Measurements from ENCODE around the gene PRKG2. TPM values are rescaled to one million over a fixed set of nuclear protein-coding genes. Genes with fewer than 3 reads are reported as not detected.

Gene PRKG2
- total and polyA plus RNA-seq, 12 donors: 0.17 to 0.51 (median 0.20) TPM; not detected in 9

DNA sequence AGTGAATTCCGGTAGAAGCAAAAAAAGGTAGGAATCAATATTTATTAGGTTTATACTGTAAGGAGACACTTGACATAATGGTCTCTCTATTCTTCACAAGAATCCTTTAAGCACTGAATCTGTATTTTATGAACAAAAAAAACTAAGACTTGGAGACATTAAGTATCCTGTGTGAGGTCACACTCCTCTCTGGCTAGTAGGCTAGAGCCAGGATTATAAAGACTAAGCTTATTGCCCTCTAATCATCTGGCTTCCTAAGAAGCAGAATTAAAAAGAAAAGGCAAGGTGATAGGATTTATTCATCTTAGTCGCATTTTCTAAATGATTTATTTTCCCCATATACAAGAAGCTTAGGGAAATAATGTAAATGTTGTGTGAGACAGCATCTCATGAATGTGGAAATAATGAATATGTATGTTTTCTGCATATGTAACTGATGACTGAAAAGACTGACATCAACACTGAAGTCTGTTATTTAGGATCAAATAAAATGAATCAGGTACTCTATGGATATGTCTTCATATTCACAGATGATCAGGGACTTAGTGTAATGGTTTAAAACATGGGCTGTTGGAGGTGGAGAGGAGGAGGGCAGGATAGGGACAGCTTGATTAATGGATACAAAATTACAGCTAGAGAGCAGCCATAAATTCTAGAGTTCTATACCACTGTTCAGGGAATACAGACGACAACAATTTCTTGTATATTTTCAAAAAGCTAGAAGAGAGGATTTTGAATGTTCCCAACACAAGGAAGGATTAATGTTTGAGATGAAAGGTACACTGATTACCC lies 30.4 kb upstream of the PRKG2 start:
- DNase-seq: no peak
- TF ChIP-seq, protein P1, sequence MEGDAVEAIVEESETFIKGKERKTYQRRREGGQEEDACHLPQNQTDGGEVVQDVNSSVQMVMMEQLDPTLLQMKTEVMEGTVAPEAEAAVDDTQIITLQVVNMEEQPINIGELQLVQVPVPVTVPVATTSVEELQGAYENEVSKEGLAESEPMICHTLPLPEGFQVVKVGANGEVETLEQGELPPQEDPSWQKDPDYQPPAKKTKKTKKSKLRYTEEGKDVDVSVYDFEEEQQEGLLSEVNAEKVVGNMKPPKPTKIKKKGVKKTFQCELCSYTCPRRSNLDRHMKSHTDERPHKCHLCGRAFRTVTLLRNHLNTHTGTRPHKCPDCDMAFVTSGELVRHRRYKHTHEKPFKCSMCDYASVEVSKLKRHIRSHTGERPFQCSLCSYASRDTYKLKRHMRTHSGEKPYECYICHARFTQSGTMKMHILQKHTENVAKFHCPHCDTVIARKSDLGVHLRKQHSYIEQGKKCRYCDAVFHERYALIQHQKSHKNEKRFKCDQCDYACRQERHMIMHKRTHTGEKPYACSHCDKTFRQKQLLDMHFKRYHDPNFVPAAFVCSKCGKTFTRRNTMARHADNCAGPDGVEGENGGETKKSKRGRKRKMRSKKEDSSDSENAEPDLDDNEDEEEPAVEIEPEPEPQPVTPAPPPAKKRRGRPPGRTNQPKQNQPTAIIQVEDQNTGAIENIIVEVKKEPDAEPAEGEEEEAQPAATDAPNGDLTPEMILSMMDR (IDR thresholded peaks at IDR 0.05): no peak
- peaks cover 0 to 4% (median 0%) of the 10 kb centered on the region in 11 donors for H3K9me3 ChIP-seq
- WGBS, 2 donors: 80 to 95% methylated on average over 3 of the region's 3 CpGs
- intact Hi-C loops (cut with DNase I): no loop called here
- ATAC-seq: no peak
- H3K4me3 ChIP-seq: no peak overlapping the region
- H3K27me3 ChIP-seq: no peaks in the 10 kb centered on the region
- H3K36me3 ChIP-seq: no peaks in the 10 kb centered on the region
- no peaks in the 10 kb centered on the region for H3K4me1 ChIP-seq
- no peak overlapping the region for H3K27ac ChIP-seq

DNA sequence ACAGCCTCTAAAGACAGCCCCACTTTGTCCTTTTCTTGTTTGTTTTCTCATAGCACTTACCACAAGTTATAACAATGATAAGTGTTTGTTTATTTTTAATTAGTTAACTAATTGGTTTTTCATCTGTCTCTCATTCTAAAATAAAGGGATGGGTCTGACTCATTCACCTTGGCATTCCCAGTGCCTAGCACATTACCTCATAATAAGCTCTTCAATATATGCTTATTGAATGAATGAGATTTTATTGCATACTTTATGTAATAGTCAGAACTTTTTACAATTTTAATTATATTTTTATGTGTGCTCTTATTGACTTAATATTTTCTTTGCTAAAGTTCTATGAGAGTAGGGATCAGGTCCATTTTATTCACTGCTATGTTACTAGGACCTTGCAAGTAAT lies 22.8 kb upstream of the PRKG2 start:
- DNase-seq (no peak), ATAC-seq (no peak)
- intact Hi-C loops (cut with DNase I): no loop called here
- Histone ChIP-seq H3K9me3 (no peaks in the 10 kb centered on the region), H3K4me1 (no peaks in the 10 kb centered on the region), H3K27me3 (no peaks in the 10 kb centered on the region), H3K4me3 (no peak overlapping the region), H3K36me3 (no peaks in the 10 kb centered on the region), H3K27ac (no peak overlapping the region)
- TF ChIP-seq, protein P1 (IDR thresholded peaks at IDR 0.05): no peak

DNA sequence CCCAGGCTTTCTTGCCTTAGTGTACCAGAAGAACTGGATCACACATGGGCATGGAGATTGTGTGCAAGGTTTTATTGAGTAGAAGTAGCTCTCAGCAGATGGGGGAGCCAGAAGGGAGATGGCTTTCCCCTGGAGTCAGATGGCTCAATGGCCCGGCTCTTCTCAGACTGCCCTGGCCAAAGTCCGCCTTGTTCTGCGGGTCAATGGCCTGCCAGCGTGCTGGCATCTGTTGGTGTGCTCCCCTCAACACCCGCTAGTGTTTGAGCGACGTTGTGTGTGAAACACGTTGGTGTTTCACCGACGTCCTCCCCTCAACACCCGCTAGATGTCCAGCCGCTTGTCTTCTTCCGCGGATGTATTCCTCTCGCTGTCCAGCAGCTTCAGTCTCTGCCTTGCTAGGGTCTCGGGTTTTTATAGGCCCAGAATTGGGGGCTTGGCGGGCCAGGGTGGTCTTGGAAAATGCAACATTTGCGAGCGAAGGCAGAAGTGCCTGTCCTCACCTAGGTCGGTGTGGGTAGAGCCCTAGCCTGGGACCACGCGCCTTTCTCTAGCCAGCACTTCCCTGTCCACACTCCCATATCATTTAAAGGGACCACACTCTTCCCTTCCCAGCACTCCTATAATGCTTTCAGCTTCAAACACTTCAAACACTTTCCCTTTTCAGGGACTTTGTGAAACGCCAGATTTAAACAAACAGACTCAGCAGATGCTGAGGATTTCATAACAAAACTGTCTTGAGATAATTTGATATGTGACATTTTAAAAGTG lies 21.1 kb upstream of the PRKG2 start:
- Histone ChIP-seq H3K9me3 (peaks cover 0 to 8% (median 0%) of the 10 kb centered on the region in 11 donors), H3K4me1 (no peaks in the 10 kb centered on the region), H3K27ac (no peak overlapping the region), H3K36me3 (no peaks in the 10 kb centered on the region), H3K27me3 (no peaks in the 10 kb centered on the region), H3K4me3 (no peak overlapping the region)
- DNase-seq: no peak
- TF ChIP-seq, protein P1 (IDR thresholded peaks at IDR 0.05): no peak
- intact Hi-C loops (cut with DNase I): no loop called here
- WGBS, 2 donors: 85 to 86% methylated on average over 23 of the region's 23 CpGs
- ATAC-seq: no peak

DNA sequence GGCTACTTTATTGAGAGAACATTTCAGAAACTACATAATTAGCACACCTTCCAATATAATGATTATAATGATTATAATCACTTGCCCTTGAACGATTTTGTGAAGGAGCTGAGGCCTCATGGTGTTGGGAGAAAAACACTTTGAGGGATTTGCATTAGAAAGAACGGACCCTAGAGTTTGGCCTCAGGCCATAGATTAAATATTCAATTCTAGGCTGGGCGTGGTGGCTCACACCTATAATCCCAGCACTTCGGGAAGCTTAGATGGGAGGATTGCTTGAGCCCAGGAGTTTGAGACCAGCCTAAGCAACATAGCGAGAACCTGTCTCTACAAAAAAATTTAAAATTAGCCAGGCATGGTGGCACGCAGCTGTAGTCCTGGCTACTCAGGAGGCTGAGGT lies 12.9 kb upstream of the PRKG2 start:
- WGBS, 2 donors: 73 to 74% methylated on average over 6 of the region's 6 CpGs
- no peak overlapping the region for H3K27ac ChIP-seq
- TF ChIP-seq, protein P1 (IDR thresholded peaks at IDR 0.05): no peak
- no peaks in the 10 kb centered on the region for H3K36me3 ChIP-seq
- no peak overlapping the region for H3K4me3 ChIP-seq
- no peak for DNase-seq
- intact Hi-C loops (cut with DNase I): no loop called here
- ATAC-seq: no peak
- no peaks in the 10 kb centered on the region for H3K4me1 ChIP-seq
- no peaks in the 10 kb centered on the region for H3K27me3 ChIP-seq
- H3K9me3 ChIP-seq: peaks cover 0 to 14% (median 0%) of the 10 kb centered on the region in 11 donors
